Osteoblast (primary cell): Measurements from ENCODE around the gene EDDM3A. TPM values are rescaled to one million over a fixed set of nuclear protein-coding genes. Genes with fewer than 3 reads are reported as not detected.
"Not testable (repeated sequence)": the region's sequence is repeated elsewhere in the genome, so short reads cannot be mapped to it uniquely, and the experiment has no call there.

Experiments
- DNase-seq: peaks from one replicate; pipeline ENCODE4 v3.0.0; 2011; ENCODE audit warnings: low spot score, mixed read lengths; ENCODE audit not compliant: insufficient read length; ENCODE audit errors: missing footprints
- H2AFZ ChIP-seq: 2 replicates; pipeline ENCODE4 v1.6.0; 2011; ENCODE audit warnings: mild to moderate bottlenecking, low read length
- H3K27ac ChIP-seq: 2 replicates; pipeline ENCODE4 v1.5.1; 2011; ENCODE audit warnings: mild to moderate bottlenecking, low read depth, low read length, moderate library complexity
- H3K27me3 ChIP-seq: 2 replicates; pipeline ENCODE4 v1.6.0; 2012; ENCODE audit warnings: mild to moderate bottlenecking, control low read depth, inconsistent platforms, low read length, moderate library complexity; ENCODE audit not compliant: insufficient read depth
- H3K36me3 ChIP-seq: 2 replicates; pipeline ENCODE4 v1.5.1; 2011; ENCODE audit warnings: mild to moderate bottlenecking, low read length, control low read depth, moderate library complexity; ENCODE audit not compliant: insufficient read depth
- H3K4me1 ChIP-seq: 2 replicates; pipeline ENCODE4 v1.5.1; 2011; ENCODE audit warnings: mild to moderate bottlenecking, low read length, control low read depth, moderate library complexity; ENCODE audit not compliant: insufficient read depth
- H3K4me2 ChIP-seq: 2 replicates; pipeline ENCODE4 v1.6.0; 2011; ENCODE audit warnings: mild to moderate bottlenecking, low read length; ENCODE audit not compliant: insufficient read depth
- H3K4me3 ChIP-seq: fragments of 200-600 bp; sonication (generic); 3 replicates; pipeline ENCODE4 v1.5.1; 2012; ENCODE audit warnings: mild to moderate bottlenecking, low read length, inconsistent platforms; ENCODE audit not compliant: insufficient read depth
- H3K79me2 ChIP-seq: 2 replicates; pipeline ENCODE4 v1.6.0; 2012; ENCODE audit warnings: mild to moderate bottlenecking, low read length, control low read depth, inconsistent platforms; ENCODE audit not compliant: insufficient read depth
- H3K9me3 ChIP-seq: 2 replicates; pipeline ENCODE4 v1.5.1; 2011; ENCODE audit warnings: low read depth, low read length, control low read depth
- H4K20me1 ChIP-seq: 2 replicates; pipeline ENCODE4 v1.6.0; 2012; ENCODE audit warnings: mild to moderate bottlenecking, low read length, control low read depth; ENCODE audit not compliant: insufficient read depth
- CTCF ChIP-seq: IDR thresholded peaks from 2 replicates; pipeline ENCODE4 v1.5.1; 2011; ENCODE audit warnings: mild to moderate bottlenecking, low read depth, low read length, moderate library complexity; ENCODE audit errors: extremely low read depth
- total RNA-seq: library from RNA; depleted of rRNA; stranded (reverse); fragments of >200 nt; gene quantifications from 2 replicates; pipeline ENCODE4 v1.2.3, GENCODE V29; 2012

The EDDM3A gene
- total RNA-seq, 1 donor = not detected

GRCh38 chr14:20732477-20732876 lies 13.2 kb upstream of the EDDM3A start:
- no peaks in the 10 kb centered on the region for H3K9me3 ChIP-seq
- H2AFZ ChIP-seq = no peak overlapping the region
- no peak for TF ChIP-seq CTCF
- H4K20me1 ChIP-seq = no peaks in the 10 kb centered on the region
- no peak overlapping the region for H3K4me2 ChIP-seq
- no peaks in the 10 kb centered on the region for H3K27me3 ChIP-seq
- no peak for DNase-seq
- H3K79me2 ChIP-seq = no peaks in the 10 kb centered on the region
- H3K4me1 ChIP-seq = no peaks in the 10 kb centered on the region
- no peak overlapping the region for H3K4me3 ChIP-seq
- no peak overlapping the region for H3K27ac ChIP-seq
- no peaks in the 10 kb centered on the region for H3K36me3 ChIP-seq

- DNase-seq = no peak
- no peak for TF ChIP-seq CTCF
- no peaks in the 10 kb centered on the region for H3K27me3 ChIP-seq
- H4K20me1 ChIP-seq = no peaks in the 10 kb centered on the region
- no peaks in the 10 kb centered on the region for H3K79me2 ChIP-seq
- H3K9me3 ChIP-seq = no peaks in the 10 kb centered on the region
- no peak overlapping the region for H3K4me3 ChIP-seq
- no peak overlapping the region for H3K27ac ChIP-seq
- no peaks in the 10 kb centered on the region for H3K36me3 ChIP-seq
- H3K4me1 ChIP-seq = no peaks in the 10 kb centered on the region
- H3K4me2 ChIP-seq = no peak overlapping the region
- no peak overlapping the region for H2AFZ ChIP-seq
Observed at GRCh38 chr14:20732979-20733635, 12.6 kb upstream of the EDDM3A start.

GRCh38 chr14:20733684-20734429 lies 11.8 kb upstream of the EDDM3A start:
- DNase-seq = no peak
- H3K79me2 ChIP-seq = no peaks in the 10 kb centered on the region
- no peak overlapping the region for H3K27ac ChIP-seq
- no peaks in the 10 kb centered on the region for H4K20me1 ChIP-seq
- no peaks in the 10 kb centered on the region for H3K4me1 ChIP-seq
- no peak for TF ChIP-seq CTCF
- no peaks in the 10 kb centered on the region for H3K9me3 ChIP-seq
- no peak overlapping the region for H3K4me3 ChIP-seq
- no peak overlapping the region for H3K4me2 ChIP-seq
- no peaks in the 10 kb centered on the region for H3K27me3 ChIP-seq
- H3K36me3 ChIP-seq = no peaks in the 10 kb centered on the region
- H2AFZ ChIP-seq = no peak overlapping the region

- no peaks in the 10 kb centered on the region for H3K4me1 ChIP-seq
- TF ChIP-seq CTCF = no peak
- DNase-seq = no peak
Observed at GRCh38 chr14:20734430-20734806, 11.3 kb upstream of the EDDM3A start.

GRCh38 chr14:20738292-20738691 lies 7.4 kb upstream of the EDDM3A start:
- H2AFZ ChIP-seq, H3K79me2 ChIP-seq, H3K4me1 ChIP-seq, H3K36me3 ChIP-seq, H3K4me3 ChIP-seq, H3K4me2 ChIP-seq, H4K20me1 ChIP-seq, H3K27ac ChIP-seq, H3K27me3 ChIP-seq, DNase-seq, H3K9me3 ChIP-seq: not testable (repeated sequence)

More at GRCh38 chr14:20734430-20734806, 11.3 kb upstream of the EDDM3A start:
- Histone ChIP-seq H3K36me3 (no peaks in the 10 kb centered on the region), H3K79me2 (no peaks in the 10 kb centered on the region), H3K4me3 (no peak overlapping the region), H3K27me3 (no peaks in the 10 kb centered on the region), H2AFZ (no peak overlapping the region), H3K4me2 (no peak overlapping the region), H3K9me3 (no peaks in the 10 kb centered on the region), H3K27ac (no peak overlapping the region), H4K20me1 (no peaks in the 10 kb centered on the region)
